ENCODE measurements around the gene KANK2.
A peak's percentile ranks its signal among the peaks of the same experiment; 100 is the strongest.

KANK2 gene

DNA sequence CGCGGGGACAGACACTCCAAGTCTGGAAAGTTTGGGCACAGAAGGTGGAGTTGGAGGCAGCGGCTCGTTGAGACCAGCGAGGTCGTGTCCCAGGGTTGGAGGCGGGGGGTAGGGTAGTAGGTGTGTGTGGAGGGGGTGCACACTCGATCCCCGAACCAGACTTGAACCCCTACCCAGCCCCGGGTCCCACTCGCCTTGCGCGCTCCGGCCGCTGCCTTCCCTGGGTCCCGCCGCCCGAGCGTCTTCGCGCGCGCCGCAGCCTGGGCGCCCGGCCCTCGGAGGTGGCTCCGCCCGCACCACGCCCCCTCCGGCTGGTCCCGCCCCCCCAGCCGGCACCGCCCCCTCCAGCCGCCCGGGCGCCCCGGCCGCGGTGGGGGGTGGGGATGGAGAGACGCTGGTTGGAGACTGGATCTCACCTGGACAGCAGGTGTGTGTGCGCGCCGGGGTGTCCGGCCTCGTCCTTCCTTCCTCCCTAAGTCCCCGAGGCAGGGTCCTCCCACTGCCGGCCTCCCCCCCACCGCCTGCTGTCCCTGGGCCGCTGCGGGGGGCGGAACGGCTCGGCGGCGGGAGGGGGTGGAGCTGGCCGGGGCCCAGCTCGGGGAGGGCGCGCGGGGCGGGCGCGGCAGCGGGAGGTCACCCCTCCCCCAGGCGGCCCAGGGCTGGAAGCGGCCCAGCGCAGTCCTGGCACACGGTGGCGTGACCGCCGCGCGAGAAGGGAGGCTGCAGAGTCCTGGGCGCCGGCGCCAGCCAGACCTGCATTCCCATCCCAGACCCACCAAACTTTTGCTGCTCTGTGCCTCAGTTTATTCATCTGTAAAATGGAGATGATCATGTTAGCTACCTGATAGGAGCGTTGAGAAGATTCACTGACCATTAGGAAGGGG is at the start of gene KANK2:
KANK2 (minus strand) TSS at position 255 of the 884 bp plus-strand sequence. CDS start 3,034 bp downstream, outside the sequence.
- DNase-seq: peak; percentile 79

DNA sequence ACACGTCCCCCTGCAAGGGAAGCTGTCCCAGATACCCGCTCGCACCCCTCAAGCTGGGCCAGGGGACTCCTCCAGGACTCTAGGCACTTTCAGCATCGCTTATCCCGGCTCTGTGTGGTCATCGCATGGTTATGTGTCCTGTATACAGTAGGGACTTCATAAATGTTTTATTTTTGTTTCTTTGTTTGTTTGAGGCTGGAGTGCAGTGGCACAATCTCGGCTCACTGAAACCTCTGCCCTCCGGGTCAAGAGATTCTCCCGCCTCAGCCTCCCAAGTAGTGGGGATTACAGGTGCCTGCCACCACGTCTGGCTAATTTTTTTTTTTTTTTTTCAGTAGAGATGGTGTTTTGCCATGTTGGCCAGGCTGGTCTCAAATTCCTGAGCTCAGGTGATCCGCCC is 49.6 kb upstream of the KANK2 start:
- no peak for DNase-seq

DNA sequence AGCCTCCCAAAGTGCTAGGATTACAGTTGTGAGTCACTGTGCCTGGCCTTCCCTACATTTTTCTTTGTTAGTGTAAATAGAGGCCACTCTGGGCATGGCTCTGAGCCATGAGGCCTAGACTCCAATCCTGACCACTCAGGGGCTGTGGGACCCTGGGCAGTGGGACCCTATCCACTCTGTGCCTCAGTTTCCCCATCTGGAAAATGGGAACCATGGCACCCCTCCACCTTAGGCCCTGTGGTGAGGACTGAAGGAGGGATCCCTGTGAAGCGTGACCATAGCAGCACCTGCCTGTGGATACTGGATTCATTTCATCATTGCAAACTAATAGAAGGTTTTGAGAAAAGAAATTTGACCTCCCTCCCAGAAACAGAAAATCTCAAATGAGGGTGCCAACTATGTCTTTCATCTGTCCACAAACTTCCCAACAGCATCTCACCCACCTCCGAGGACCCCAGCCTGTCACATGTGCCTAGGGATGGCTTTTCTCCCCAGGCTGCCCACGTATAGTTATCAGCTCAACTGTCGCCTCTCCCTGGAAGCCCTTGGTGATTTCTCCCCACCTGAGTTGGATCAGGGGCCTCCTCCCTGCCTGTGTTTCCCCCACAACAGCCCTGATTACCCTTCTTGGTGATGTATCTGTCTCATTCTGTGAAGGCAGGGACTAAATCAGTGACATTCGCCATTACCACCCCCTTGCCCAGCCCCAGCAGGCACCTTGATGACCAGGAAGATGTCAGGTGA is 47.7 kb upstream of the KANK2 start:
- DNase-seq: no peak

DNA sequence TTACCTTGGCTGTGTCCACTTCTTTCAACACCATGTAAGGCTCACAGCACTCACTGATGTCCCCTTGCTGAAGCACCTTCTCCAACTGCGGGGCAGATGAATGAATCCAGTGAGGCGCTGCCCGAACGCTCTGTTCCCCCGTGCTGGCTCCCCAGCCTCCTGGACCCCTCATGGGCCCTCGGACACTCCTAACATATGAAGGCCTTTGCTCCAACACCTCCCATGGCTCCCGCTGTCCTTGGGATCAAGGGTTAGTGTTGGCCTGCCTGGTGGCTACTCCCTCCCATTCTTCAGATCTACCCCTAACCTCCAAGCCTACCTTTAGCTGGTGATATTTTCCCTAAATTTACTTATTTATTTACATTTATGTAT is 46.4 kb upstream of the KANK2 start:
- DNase-seq: no peak

DNA sequence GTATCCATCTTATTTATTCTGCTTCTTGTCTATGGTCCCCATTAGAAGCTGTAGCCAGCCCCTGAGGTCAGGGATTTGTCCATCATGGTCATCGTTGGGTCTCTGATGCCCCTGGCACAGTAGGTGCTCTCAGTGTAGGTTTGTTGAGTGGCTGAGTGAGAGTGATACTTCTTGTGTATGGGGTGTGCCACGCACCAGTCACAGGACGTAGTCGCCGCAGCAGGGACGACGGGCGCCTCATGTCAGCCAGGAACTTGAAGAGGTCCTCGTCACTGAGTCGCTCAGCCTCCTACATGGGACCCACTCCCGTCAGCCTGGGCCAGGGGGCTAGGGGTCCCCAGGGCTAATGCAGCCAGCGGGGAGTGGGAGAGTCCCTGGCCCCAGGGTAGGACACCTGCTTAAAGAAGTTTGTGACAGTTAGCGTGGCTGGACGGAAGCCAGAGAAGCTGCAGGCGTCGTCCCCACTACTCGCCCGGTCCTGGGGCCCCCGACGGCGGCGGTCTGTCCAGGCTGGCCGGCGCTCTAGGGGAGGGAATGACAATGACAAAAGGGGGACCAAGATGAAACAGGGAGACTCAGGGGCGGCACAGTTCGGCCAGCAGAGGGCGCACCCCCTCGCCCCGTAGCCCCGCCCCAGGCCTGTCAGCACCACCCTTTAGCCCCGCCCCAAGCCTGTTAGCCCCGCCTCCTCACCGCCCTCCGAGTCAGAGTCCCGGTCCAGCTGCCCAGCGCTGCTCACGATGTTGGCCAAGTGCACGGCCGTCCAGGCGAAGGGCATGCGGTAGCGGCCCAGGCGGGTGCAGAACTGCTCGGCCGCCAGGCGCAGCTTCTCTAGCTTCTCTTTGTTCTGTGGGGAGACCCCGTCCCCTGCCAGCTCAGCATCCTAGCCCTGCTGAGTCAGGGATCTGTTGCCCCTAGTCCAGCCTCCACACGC is 45.8 kb upstream of the KANK2 start:
- peak; percentile 94 for DNase-seq

DNA sequence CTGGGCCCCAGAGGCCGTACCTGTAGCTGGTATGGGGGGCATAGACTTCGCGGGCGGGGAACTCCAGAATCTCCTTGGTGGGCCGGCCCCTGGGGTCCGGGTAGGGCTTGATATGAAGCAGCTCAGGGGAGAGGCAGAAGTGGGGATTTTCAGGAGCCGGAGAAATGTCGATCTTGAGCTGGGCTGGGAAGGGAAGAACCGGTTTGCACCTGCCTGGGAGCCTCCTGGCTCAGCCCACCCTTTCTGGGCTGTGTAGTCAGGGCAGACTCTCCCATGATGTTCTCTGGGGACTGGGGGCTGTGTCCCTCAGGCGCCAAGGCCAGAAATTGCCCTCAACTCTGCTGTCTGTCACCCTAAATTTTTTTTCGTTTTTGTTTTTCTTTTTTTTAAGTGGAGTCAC is 44.7 kb upstream of the KANK2 start:
- DNase-seq: no peak

DNA sequence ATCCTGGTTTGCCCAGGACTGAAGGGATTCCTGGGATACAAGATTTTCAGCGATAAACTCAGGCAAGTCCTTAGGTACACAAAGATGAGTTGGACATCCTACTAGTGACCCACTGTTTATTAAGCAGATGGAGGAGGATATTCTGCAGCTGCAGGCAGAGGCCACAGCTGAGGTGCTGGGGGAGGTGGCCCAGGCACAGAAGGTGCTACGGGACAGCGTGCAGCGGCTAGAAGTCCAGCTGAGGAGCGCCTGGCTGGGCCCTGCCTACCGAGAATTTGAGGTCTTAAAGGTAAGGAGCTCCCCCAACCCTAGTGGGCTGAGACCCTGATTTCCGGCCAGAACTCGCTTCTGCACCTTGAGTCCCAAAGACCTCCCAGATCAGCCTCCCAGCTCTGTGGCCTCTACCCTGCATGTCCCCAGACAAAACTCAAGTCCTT is 42.7 kb upstream of the KANK2 start:
- DNase-seq: no peak

DNA sequence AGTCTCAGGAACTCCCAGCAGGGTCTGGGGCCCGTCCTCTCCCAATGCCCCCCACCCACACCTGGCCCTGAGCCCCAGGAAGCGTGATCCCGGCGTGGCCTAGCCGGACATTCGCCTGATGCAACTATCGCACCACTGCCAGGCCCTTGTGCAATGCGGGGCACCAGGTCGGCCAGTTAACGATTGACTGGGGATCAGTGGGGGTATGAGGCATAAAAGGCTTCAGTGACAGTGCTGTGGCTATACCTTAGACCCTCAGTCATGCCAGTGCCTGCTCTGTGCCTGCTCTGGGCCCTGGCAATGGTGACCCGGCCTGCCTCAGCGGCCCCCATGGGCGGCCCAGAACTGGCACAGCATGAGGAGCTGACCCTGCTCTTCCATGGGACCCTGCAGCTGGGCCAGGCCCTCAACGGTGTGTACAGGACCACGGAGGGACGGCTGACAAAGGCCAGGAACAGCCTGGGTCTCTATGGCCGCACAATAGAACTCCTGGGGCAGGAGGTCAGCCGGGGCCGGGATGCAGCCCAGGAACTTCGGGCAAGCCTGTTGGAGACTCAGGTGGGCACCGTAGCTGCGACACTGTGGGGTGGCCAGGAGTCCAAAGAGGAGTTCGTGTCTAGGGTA is 42.1 kb upstream of the KANK2 start, which contains the start of gene ANGPTL8:
ANGPTL8 (plus strand) TSS at position 243 of the 624 bp plus-strand sequence; CDS start at position 262, 19 bp downstream.
- no peak for DNase-seq

DNA sequence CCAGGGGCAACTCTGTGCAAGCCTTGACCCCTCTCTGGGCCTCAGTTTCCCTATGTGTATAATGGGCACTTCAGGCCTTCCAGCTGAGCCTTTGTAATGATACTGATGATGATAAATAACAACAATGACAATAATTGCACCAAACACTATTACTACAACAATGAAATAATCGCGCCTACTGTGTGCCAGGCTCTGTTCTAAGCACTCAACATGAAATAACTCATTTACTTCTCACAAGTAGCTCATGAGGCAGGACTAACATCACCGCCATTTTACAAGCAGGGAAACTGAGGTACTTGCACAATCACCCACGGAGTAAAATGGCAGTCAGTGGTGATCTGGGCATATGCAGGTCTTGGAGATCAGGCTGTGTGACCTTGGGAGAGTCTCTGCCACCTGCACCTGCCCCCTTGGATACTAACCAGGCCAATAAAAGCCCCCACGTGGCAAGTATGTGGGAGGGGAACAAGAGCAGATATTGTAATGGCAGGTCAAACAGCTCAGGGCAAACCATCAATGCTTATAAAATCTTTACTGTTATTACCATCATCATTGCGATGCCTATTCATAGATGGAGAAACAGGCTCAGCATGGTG is 41.5 kb upstream of the KANK2 start:
- DNase-seq: no peak

DNA sequence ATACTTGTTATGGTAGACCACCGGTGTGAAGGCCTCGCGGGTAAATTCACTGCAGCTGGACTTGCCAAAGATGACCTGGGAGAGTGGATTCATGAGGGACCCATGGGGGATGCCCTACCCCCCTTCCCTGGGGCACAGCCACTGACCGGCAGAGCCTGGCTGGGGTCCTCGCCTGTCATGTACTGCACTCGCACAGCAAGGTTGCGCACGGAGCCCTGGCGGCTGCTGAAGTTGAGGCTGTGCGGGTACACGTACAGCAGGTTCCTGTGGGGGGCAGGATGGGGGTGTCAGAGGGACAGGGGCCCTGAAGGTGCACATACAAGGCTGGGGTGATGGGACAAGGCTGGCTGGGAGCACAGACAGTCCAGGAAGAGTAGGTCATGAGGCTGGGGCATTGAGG is 40.7 kb upstream of the KANK2 start:
- DNase-seq: no peak

DNA sequence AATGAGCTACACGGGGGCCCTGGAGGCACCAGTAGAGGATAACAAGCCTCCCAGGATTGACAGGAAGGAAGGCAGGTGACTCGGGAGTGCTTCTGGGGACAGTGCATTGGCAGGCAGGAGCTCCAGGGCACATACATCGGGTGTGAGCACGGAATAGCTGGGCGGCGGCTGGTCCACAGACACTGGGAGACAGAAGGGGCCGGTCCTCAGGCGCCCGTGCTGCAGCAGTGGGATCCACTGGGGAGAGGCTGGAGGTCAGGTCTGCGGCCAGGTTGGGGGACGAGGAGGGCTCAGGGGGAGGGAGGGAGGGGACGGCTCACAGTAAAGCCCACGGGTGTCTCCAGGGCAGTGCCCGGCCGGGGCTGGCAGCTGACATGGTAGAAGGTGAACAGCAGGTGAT is 40.0 kb upstream of the KANK2 start:
- no peak for DNase-seq

DNA sequence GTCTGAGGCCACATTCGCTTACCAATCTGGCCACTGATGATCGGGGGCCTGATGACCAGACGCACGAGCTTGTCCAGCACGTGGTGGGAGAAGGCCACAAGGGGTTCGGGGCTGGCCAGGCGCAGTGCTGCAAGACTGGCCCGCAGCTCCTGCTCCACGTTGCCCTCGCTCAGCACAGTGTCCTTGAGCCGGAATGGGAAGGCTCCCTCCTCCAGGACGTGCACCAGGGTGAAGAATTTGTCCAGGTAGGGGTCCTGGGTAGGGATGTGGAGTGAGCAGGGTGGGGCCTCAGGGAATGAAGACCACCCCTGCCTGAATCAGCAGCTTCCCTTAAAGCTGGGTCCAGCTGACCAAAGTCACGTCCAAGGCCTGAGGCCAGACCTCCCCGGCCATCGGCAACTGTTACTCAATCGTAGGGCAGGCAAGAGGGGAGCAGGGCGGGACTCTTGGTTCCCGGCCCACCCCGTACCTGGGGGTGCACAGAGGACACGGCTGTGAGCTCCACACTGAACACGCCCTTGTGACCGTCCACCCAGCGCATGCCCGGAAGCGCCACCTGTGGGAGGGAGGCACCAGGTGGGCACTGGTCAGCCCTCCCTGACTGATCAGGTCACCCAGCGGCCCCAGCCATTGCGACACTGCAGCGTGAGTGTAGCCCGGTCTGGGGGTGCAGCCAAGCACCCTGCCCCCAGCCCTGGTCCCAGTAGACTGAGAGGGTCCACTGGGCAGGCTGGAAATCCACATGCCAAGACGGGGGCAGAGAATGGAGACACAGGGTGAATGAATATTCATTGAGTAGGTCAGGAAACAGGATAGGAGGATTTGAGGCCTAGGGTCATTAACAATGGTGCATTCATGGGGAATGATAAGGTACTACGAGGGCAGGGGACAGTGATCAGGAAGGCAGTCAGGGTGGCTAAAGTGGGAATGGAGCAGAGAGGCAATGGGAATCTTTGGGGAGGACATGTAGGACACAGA is 39.3 kb upstream of the KANK2 start:
- DNase-seq: no peak

DNA sequence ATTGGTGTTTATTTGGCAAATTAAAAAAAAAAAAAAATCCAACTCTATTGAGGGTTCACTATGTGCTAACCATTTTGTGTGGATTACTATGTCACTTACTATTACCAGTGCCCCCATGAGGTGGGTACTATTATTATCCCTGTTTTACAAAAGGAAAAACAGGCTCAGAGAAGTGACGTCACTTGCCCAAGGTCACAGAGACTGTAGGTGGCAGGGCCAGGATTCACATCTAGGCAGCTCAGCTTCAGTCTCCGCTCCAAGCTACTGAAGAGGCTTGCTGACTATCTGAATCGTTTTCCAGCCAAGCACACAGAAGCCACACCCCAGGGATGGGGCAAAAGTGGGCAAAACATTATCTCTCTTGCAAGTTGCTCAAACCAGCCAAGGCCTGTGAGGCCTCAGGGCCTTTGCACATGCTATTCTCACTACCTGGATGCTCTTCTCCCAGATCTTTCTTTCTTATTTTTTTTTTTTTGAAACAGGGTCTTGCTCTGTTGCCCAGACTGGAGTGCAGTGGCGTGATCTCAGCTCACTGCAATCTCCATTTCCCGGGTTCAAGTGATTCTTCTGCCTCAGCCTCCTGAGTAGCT is 37.2 kb upstream of the KANK2 start:
- no peak for DNase-seq

DNA sequence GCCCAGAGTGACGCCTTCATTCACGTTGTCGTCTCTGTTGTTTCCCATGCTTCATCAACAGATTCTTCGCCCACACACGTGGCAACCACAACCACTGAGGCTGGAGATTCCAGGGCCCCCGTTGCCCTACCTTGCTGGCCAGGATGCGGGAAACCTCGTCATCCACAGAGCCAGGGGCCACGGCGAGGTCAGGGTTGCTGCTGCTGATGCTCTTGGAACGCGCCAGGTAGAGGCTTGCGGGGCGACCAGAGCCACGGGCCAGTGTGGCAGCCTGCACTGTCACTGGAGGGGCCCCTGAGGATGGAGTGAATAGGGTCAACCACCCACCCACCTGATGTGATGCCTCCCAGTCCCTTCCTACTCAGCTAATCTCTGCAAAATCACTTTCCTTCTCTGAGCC is 35.7 kb upstream of the KANK2 start:
- DNase-seq: no peak

DNA sequence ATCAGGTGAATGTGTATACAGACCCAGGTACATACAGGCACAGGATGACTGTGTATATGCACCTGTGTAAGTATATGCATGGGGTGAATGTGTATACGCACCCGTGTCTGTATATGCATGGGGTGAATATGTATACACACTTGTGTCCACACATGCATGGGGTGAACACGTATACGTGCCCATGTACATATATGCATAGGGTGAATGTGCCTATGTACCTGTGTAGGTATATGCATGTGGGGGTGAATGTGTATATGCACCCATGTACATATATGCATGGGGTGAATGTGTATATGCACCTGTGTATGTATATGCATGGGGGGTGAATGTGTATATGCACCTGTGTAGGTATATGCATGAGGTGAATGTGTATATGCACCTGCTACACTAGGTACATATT is 35.2 kb upstream of the KANK2 start:
- DNase-seq: no peak

DNA sequence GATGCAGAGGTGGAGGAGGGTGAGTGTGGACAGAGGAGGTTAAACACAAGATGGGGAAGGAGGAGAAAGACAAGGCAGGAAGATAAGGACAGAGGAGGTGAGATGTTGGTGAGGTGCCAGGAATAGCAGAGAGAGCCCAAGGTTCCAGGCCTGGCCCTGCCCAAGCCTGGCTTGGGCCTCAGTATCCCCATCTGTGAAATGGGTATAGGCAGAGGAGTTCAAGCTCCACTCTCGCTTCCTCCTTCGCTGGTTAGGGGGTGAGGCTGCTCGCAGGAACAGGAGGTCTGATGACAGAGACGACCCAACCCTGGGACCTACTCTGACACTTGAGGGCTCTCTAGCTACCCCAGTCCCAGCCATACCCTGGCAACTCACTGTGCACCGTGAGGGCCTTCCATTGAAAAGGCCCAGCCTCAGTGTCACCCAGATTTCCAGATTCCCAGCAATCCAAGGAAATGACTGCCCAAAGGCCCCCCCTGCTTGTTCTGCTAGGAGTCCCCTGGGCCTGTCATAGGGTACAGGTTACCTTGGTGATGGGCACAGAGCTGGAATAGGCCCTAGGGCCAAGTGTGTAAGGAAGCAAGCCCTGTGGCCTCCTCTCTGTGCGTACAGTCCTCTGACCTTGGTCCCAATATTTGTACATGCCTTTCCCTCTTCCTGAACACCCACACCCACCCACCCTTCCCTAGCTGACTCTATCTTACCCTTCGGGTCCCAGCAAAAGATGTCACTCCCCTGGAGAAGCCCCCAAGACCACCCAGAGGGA is 33.5 kb upstream of the KANK2 start:
- no peak for DNase-seq

DNA sequence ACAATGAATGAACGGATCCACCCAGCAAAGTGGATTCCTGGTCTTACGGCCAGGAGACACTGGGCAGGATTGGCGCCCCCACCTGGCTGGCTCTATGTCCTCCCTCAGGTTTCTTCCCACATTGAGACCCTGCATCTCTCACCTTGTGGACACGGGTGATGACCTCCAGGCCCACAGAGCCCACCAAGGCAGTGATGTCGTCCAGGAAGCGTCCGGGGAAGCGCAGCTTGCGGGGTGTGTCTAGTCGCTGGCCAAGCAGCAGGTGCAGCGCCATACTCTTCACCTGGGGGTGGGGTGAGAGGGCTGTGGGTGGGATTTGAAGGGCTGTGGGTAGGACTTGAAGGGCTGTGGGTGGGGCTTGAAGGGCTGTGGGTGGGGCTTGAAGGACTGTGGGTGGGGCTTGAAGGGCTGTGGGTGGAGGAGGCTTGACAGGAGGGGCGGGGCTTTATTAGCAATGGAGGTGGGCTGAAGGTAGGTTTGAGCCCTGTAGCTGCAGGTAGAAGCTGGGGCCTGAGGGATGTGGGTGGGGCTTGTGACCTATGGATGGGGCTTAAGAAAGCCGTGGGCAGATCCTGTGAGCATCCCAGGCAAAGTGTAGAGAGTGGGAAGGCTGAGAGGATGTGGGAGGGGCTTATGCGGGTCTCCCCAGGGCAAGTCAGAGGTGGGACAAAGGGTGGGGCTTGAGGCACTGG is 30.0 kb upstream of the KANK2 start:
- peak; percentile 54 for DNase-seq

DNA sequence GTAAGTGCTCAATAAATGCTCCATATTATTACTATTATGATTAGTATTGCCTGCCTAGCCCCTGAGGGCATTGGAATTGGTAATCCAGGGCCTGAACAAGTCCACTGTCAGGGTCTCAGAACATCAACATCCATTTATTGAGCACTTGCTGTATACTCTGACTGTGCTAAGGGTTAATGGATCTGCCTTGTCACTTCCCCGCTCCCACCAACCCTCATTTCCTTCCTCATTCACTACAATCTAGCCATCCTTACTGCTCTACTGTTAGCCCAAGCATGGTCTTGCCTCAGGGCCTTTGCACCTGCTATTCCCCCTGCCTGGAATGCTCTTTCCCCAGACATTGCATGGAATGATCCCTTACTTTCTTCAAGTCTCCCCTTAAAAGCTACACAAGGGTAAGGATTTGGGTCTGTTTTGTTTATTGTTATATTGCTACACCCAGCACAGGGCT is 29.4 kb upstream of the KANK2 start:
- DNase-seq: no peak

DNA sequence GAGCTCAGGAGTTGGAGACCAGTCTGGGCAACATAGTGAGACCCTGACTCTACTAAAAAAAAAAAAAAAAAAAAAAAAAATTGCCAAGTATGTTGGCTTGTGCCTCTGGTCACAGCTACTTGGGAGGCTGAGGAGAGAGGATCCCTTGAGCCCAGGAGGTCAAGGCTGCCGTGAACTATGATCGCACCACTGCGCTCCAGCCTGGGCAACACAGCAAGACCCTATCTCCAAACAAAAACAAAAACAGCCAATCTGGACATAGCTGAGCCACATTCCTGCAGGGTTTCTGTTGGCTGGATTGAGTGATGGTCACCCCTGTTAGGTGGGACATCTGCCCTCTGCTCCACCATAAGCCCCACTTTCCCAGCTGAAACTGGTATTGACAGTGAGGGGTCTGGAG is 28.5 kb upstream of the KANK2 start:
- DNase-seq: no peak

Measured in activated CD4-positive, alpha-beta T cell treated with anti-CD3 and anti-CD28 coated beads for 48 hours (primary cell).